ENCODE data around the gene ANAPC13.

Gene ANAPC13

DNA sequence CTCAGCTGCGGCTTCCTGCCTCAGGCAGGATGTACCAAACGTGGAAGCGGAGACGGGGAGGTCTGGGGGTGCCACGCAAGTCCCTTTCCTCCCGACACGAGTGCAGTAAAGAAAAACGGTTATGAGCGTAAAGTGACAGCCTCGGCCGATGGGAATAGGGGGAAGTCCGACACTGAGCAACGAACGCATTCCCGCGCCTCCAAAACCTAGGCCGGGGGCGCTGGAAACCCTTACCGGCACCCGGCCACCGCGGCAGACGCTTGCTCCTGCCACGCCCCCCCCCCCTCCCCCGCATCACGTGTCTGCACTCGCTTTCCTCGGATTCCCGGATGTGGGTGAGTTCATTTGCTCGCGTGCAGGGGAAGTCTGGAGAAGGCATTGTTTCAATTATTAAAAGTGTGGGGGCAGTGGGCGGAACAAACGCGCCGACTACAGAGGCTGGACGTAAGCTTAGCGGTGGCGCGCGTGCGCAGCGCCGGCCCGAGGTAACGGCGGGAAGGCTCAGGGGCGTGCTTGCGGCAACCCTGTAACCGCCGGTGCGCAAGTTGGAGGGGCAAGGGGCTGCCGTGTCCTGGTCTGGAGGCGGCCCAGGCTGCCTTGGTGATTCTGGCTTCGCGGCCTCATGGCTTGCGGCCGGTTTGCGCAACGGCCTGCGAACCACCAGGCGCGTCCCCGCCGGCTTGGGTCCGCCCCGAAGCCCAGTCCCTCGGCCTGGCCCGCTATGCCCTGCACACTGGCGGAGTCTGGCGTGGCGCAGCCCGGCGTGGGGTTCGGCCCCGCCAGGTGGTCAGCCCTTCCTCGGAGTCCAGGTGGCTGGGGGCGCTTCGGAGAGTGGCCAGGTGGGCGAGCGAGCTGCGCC is at the start of gene ANAPC13, which contains the start of gene CEP63:
TSS of gene ANAPC13 (minus strand) at position 268 of the 859 bp plus-strand sequence. CDS start 3,081 bp downstream, outside the sequence.
TSS of gene CEP63 (plus strand) at position 340 of the 859 bp plus-strand sequence. CDS start 9,264 bp downstream, outside the sequence.
- peak; percentile 88 for DNase-seq

GRCh38 chr3:134535186-134535970 is 49.6 kb upstream of the ANAPC13 start:
- DNase-seq, result no peak

GRCh38 chr3:134533493-134533892 is 47.7 kb upstream of the ANAPC13 start:
- no peak for DNase-seq

DNA sequence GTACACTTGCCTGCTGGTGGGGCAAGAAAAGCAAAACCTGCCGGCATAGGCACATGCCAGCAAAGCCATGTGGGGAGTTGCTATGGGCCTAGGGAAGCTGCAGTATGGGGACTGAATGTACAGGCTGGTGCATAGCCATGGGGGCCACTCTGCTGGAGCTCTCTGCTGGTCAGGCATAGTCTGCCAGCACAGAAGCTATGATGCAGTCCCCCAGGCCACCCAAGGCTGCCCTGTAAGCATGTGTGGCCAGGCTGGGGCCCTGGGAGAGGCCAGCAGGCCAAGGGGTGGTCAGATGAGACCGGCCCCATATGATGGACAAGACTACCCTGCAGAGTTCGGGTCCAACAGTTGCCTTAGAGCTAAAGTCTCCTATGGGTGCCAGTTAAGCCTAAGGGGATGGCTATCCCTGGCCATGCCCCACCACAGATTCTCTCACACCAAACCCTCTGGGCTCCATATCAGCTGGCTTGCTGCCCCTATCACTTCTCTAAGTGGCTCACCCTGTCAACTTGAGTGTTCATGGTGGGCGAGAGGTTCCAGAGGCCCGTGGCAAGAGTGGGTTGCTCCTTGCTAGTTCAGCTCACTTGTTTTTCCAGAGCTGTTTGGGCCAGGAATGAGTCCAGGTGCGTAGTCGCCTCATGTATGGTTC is 41.9 kb upstream of the ANAPC13 start:
- no peak for DNase-seq

DNA sequence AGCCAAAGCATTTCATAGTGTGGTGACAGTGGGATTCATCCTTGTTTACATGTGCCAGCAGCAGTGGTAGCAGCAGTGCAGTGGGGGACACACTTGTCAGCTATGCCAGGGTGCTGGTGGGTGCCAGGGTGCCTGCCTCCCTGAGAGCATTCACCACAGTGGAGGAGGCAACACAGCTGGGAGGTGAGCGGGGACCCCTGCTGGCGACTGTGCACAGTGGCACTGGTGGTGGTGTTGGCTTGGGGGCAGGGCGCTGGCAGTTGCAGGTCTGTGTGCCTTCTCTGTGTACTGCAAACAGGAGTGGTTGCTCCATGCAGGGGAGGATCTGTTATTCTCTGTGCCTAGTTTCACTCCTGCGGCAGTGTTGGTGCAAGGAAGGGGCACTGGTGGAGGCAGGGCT is 41.3 kb upstream of the ANAPC13 start:
- no peak for DNase-seq

- DNase-seq, result no peak
These were observed 40.5 kb upstream of the ANAPC13 start for GRCh38 chr3:134526319-134526718.

DNA sequence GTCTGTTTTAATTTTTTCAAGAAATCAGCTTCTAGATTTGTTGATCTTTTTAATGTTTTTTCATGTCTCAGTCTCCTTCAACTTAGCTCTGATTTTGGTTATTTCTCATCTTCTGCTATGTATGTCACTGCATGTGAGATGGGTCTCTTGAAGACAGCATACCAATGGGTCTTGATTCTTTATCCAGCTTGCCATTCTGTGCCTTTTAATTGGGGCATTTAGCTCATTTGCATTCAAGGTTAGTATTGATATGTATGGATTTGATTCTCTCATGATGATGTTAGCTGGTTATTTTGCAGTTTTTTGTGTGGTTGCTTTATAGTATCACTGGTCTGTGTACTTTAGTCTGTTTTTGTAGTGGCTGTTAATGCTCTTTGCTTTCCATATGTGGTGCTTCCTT is 39.5 kb upstream of the ANAPC13 start:
- DNase-seq, result no peak

GRCh38 chr3:134522541-134522940 is 36.8 kb upstream of the ANAPC13 start:
- DNase-seq, result no peak

- no peak for DNase-seq
These were observed 32.0 kb upstream of the ANAPC13 start for GRCh38 chr3:134517791-134518190.

DNA sequence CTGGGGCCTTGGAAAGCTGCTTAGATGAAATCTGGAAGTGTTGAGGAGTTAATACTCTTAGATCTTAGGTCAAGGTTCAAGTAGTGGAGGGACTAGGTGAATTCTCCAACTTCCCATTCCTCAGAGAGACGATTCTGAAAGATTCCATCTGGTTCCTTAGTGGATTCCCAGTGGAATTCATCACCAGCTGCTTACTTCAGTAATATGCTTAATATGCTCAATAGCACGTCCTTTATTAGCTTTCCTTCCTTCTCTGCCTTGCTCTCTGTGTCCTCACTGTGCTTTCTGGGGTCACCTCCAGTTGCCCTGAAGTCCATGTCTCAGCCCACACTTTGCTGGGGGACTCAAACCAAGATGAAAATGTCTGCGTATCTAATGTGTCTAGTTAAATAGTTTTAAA is 31.1 kb upstream of the ANAPC13 start:
- no peak for DNase-seq

DNA sequence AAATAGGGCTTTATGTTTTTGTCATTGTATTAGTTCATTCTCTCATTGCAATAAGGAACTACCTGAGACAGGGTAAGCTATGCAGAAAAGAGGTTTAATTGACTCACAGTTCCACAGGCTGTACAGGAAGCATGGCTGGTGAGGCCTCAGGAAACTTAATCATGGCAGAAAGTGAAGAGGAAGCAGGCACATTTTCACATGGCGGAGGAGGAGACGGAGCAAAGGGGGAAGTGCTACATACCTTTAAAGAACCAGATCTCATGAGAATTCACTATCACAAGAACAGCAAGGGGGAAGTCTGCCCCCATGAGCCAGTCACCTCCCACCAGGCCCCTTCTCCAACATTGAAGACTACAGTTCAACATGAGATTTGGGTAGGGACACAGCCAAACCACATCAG is 25.7 kb upstream of the ANAPC13 start:
- DNase-seq, result no peak

DNA sequence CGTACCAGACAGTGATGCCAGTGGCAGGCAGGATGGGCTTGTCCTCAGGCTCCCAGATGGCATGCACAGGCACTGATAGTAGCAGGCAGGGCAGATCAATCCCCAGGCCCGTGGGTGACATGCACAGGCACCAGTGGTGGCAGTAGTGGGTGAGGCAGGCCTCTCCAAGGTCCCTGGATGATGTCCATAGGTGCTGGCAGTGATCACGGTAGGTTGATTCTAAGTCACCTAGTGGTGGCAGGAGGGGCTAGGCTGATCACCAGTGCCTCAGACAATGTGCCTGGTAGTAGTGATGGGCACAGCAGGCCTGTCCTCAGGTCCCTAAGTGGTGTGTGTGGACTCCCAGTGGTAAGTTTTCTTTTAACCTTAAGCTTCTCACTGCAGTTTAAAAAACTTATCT is 19.7 kb upstream of the ANAPC13 start:
- DNase-seq, result no peak

GRCh38 chr3:134504132-134504531 is 18.3 kb upstream of the ANAPC13 start:
- no peak for DNase-seq

DNA sequence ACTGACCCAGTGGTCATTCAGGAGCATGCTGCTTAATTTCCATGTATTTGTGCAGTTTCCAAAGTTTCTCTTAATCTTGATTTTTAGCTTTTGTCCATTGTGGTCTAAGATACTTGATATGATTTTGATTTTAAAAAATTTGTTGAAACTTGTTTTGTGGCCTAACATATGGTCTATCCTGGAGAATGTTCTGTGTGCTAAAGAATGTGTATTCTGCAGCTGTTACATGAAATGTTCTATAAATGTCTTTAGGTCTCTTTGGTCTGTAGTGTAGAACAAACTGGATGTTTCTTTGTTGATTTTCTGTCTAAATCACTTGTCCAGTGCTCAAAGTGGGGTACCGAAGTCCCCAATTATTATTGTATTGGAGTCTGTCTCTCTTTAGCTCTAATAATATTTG is 17.5 kb upstream of the ANAPC13 start:
- DNase-seq, result no peak

GRCh38 chr3:134496471-134497071 is 10.8 kb upstream of the ANAPC13 start:
- DNase-seq, result no peak

DNA sequence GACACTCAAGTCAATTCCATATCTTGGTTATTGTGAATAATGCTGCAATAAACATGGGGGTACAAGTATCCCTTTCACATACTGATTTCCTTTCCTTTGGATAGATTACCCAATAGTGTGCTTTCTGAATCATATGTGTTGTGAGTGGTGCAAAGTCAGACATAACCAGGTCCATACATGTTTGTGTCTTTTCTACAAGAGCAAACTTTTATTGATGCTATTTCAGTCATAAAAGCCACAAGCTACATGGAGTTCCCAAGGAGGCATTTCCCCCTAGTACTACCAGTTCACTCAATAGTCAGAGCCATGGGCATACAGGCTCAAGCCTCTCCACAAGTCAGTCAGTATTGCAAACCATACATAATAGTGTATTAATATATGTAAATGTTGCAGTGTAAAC is 10.2 kb upstream of the ANAPC13 start:
- DNase-seq, result no peak

DNA sequence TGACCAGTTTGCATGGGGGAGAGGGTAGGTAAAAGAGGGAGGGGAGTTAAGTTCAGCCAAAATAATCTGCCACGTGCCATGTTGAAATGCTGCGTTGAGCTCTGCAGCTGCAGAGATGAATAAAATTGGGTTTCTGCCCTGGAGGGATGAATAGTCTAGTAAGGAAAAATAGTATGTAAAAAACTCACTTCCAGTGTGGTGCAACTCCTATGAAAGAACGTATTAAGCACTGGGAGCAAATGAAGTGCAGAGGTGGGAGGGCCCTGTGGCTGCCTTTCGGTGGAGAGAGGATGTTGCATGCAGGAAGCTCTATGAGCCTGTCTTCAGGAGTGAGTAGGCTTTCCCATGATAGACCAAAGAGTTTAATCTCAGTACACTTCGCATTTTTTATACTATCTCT is 8.7 kb upstream of the ANAPC13 start:
- no peak for DNase-seq

- no peak for DNase-seq
These were observed 1.6 kb upstream of the ANAPC13 start for GRCh38 chr3:134487406-134487805.

- no peak for DNase-seq
These were observed 824 bp upstream of the ANAPC13 start for GRCh38 chr3:134486577-134487041.

GRCh38 chr3:134485075-134485717 is 589 bp downstream of the ANAPC13 start:
- DNase-seq, result no peak

DNA sequence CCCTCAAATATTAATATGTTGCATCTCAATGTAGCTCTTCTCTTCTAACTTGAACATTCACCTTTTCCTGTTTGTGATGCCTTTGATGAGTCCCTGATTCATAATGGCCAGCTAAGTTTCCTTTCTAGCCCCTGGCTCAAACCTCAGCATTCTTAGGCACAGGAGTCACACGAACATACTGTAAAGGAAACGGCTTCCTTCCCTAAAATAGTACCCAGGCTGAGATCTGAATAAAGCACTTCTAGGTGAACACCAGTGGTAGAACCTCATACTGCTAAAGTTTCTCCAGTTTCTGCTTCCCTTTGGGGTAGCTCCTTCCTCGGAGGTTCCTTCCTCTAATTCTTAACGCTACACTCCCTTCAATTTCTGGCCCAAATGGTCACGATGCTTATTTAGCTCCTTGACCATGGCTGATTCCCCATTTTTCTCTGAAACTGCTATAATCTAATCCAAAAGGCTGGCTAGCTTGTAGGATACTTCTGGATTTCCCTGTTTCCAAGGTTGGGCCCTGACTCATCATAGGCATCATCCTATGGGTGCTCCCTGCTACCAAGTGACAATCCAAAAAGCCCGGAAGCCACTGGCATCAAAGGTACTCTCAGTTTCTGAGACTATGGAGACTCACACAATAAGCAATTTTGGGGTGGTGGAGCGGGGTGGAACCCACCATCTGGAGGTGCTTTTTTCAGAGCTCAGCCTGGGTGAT is 2.4 kb downstream of the ANAPC13 start:
- DNase-seq, result no peak

- DNase-seq, result no peak
These were observed 3.2 kb downstream of the ANAPC13 start for GRCh38 chr3:134482622-134483021.
